Stimulated activated CD8-positive, alpha-beta memory T cell treated with anti-CD3 and anti-CD28 coated beads, Interleukin-12 subunit alpha, Interleukin-12 subunit beta, amount 100 ng/mL, for 1 hour (primary cell): ENCODE results near the gene SPRR5.

ENCODE experiments used
- DNase-seq: peaks from one replicate; pipeline ENCODE4 v3.0.0-alpha.2; 2020; ENCODE audit warnings: low read depth

SPRR5 gene, protein sequence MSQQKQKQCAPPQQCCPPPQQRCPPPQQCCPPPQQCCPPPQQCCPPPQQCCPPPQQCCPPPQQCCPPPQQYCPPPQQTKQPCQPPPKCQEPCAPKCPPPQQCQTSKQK

DNA sequence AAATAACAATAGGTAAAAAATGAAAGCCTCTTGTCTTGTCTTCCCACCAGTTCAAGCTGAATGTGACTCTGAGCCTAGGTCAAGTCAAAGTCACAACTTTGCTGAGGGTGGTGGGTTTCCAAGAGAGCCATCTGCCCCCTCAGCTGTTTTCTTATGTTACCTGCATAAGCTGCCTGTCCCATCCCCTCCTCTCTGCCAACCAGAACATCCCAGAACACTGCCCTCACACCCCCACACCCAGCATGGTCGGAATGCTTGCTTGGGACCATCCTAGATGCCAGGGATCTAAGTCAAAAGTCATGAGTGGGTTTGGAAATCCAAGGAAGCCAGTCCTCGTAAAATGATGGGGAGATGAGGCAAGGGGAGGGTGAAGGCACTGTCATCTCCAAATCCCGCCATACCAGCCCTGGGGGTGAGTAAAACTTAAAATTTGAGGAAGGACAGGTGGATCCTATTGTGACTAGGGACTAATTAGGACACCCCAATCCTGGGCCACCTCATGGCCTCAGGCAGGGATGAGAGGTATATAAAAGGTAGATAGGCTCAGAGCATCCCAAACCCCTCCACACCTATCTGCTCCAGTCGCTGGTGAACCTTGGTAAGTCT lies at the start of gene SPRR5:
Gene SPRR5 (plus strand): TSS at position 556 of the 606 bp plus-strand sequence. CDS start 1,349 bp downstream, outside the sequence.
- DNase-seq = no peak

DNA sequence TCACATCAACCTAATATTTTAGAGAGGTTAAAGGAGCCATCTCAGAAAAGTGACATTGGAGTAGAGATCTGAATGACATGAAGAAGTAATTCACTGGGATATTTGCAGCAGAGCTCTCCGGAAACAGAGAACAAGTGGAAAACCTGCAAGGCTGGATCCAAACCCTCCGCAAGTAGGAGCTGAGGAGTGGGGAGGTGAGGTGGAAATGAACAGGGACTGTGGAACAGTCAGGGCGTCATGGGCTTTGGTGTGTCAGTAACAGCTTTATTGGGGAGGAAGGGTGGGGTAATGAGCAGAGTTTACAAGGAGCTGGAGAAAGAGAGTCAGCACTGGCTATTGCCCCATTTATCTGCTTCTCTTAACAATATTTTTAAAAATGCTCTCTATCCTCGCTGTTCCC lies 48.0 kb upstream of the SPRR5 start:
- no peak for DNase-seq

DNA sequence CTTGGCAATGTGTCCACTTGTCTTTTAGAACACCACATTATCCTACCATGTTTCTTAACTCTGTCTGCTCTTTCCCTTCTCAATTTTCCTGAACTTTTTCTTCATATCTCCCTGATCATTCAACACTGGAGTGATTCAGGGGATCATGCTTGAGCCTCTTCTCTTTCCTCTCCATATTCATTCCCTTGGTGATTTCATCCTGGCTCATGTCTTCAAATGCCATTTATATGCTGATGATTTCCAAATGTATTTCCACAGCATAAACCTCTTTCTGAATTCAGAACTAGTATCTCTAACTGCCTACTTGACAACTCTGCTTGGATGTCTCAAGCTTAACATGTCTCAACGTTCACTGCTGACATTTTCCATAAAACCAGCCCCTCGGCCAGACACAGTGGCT lies 47.1 kb upstream of the SPRR5 start:
- no peak for DNase-seq

DNA sequence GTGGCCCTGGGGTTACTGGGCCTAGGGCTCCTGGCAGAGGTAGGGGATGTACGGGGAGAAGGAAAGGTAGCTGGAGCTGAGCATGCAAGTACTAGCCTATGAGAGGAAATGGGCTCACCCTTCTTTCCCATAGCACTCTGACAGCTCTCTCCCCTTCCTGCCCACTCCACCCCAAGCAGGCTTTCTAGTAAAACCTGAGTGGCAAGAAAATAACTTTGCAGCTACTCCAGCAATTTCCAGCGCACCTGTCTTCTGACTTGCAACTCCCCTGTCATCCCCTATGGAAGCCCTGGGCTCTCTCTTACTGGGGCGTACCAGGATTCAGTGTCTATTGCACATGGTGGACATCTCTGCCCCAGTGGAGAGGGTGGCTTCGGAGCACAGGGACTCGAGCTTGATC lies 45.4 kb upstream of the SPRR5 start:
- no peak for DNase-seq

DNA sequence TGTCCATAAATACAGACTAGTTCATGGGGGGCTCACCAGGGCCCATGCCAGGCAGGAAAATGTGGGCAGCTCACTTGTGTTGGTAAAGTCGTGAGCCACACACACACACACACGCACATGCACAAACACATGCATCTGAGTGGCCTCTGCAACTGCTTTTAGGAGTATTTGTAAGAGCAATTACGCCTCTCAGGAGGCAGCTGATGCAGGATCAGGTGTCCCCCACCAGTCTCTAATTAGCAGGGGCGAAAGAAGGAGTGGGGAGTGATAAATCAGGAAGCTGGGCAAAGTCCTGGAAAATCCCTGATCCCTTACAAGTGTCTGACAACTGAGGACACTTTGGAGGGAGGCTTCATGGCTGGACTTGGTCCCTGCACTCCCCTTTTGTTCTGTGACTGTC lies 44.4 kb upstream of the SPRR5 start:
- no peak for DNase-seq

DNA sequence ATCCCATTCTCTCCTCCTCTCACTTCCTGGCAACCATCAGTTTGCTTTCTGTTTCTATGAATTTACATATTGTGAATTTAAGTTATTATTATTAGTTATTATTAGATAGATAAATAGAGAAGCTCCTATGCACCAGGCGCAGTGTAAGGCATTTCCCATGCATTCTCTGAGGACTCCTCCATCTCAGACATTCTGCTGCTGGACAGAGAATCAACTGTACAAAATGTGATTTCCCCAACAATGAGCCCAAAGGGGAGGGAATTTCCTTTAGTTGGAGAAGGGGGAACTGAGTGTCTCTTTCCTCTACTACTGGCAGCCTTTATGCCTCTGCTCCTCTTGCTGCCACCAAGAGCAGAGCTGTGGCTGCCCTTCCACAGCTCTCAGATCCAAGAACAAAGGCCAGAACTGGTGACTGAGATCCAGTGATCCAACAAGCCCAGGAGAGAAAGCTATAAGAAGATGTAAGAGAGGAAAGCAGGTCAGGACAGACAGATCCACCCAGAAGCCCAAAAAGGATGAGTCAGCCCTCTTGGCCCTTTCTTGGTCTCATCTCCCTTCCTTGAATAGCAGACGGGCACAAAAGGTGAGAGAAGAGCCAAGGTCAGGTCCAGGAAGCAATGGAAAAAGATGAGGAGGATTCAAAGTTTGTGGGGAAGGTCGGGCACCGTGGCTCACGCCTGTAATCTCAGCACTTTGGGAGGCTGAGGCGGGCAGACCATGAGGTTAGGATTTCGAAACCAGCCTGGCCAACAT lies 42.1 kb upstream of the SPRR5 start:
- no peak for DNase-seq

DNA sequence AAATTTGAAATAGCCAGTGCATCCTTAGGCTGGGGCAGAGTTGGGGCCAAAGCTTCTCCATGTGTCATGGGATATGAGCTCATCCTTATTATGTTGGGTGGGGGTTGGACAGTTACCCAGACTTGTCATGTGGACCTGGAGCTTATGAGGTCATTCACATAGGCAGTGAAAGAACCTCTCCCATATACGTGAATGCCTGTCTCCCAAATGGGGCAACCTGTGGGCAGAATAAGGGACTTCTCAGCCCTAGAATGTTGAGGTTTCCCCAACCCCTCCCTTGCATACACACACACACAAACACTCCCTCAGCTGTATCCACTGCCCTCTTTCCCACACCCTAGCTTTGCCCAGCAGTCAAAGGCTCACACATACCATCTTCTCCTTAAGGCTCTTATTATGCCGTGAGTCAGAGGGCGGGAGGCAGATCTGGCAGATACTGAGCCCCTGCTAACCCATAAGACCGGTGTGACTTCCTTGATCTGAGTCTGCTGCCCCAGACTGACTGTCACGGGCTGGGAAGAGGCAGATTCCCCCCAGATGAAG lies 40.9 kb upstream of the SPRR5 start:
- DNase-seq = no peak

DNA sequence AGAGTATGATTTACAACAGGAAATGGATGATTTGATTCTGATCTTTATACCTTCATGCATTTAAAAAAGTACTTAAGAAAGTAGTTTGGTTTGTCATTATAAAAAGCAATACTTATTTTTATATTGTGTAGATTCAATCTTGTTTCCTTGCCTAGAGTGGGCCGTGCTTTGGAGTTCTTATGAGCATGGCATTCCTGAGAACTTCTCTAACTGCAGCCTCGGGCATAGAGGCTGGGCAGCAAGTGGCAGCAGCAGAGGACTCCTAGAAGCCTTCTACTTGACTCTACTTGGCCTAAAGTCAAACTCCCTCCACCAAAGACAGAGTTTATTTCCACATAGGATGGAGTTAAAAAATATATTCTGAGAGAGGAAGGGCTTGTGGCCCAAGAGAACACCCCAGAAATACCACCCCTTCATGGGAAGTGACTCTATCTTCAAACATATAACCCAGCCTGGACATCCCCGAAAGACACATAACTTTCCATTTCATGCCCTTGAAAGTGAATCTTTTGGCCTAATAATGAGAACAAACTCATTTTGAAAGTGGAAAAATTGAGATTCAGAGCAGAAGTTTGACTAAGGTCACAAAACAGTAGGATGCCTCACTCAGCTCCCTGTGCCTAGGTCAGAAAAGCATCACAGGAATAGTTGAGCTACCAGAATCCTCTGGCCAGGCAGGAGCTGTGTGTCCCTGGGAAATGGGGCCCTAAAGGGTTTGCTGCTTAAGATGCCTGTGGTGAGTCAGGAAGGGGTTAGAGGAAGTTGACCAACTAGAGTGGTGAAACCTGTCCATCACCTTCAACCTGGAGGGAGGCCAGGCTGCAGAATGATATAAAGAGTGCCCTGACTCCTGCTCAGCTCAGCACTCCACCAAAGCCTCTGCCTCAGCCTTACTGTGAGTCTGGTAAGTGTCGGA lies 39.1 kb upstream of the SPRR5 start, which contains the start of gene IVL:
Gene IVL (plus strand): TSS at position 861 of the 916 bp plus-strand sequence. CDS start 1,252 bp downstream, outside the sequence.
- DNase-seq = no peak

DNA sequence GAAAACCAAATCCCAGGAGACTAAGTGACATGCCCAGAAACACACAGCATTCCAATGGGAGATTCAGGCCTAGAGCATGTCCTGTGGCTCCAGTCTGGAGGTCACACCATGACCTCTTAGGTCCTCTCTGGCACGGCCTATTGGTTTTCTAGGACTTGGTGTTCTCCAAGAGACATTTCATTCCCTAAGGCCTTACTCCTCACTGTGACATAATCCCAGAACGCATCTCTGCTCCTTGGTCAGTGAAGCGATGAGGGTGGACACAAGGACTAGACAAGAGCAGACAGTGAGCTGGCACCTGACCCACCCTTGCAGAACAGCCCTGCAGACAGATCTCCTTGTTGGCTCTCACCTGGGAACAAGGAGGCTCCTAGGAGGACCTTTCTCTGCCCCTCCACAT lies 37.8 kb upstream of the SPRR5 start:
- DNase-seq = no peak

DNA sequence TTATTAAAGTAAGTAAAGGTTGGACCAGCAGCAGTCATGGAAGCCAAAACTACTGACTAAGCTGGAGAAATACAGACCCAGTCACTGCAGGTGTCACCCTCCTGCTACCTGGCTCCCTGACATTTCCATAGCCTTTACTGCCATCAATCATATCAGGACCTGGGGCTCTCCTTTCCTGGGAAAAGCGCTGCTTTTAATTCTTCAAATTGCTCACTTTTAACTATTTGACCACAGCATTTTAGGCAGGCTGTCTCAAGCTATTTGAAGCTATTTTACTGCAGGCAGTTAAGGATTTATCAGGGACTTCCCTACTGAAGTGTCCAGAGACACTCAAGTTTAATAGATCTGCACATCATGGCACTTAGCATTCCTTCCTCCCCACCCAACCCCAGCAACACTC lies 34.5 kb upstream of the SPRR5 start:
- DNase-seq = no peak

DNA sequence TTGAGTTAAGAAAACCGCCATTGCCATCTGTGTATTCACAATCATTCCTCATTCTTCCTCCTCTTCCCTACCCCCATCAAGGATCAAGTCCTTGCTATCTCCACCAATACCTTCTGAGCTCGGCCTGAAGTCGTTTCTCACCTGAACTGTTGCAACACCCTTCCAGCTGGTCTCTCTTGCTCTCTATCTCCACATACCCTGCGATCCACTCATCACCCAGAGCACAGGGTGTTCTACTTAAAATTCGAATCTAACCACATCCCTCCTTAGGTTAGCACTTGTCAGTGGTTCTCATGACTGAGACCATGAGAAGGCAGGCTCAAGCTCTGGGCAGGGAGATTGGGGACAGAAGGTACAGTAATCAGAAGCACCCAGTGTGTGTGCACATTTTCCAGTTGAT lies 34.1 kb upstream of the SPRR5 start:
- DNase-seq = no peak

DNA sequence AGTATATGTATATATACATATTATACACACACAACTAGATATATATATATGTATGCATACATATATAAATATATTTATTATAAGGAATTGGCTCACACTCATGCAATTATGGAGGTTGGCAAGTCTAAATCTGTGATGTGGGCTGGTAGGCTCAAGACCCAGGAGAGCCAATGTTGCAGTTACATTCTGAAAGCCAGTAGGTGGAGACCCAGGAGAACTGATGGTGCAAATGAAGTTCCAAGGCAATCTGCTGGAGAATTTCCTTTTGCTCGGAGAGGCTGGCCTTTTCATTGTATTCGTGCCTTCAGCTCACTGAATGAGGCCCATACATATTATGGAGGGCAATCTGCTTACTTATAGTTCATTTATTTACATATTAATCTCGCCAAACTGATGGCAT lies 29.2 kb upstream of the SPRR5 start:
- no peak for DNase-seq

DNA sequence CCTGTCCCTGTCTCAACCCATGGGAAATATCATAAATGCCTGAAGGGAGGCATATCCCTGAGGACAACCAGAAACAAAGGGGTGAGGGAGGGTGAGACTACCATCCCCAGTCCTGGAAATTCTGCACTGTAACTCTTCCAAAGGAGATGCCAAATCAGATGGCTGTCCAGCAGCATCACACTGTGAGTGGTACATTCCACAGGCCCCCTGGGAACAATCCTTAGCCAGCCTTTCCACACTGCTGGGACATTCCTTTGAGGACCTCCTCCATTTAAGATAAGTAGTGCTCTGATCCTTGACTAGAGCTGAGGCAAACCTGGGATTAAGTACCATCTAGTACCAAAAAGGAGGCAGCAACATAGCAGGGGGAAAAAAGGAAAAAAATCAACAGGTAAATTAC lies 27.9 kb upstream of the SPRR5 start:
- no peak for DNase-seq

DNA sequence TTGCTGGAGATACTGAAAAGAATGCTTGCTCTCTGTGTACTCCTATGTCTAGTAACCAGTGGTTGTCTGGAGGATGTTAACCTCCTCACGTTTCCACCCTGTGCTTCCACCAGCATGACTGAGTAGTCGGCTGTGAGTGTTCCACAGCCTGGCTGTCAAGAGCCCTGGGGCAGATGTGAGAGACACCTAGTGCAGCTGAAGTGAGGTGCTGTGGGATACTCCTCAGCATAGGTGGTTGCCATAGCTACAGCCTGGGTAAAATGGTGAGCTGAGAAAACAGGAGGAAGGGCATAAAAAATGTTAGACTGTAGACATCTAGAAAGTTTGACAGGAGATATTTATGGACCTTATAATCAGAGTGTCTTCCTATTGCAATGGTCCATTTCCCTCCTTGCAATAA lies 22.8 kb upstream of the SPRR5 start:
- no peak for DNase-seq

DNA sequence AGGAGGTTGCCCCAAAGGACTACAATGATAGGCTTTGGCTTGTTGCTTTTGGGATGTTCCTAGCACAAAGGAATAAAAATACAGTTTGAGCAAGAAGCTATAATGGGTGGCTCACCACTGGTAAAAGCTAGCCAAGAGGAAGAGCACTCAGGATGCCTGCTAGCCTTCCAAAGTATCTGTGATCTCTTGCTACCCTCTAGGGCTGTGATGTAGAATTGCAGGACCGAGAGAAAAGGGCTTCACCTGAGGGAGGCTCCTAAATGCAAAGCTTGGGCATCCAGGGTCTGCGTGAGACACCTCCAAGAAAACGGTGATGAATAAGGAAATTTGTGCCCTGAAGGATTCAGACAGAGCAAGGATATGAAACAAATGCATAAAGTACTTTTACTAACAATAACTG lies 20.9 kb upstream of the SPRR5 start:
- DNase-seq = no peak

DNA sequence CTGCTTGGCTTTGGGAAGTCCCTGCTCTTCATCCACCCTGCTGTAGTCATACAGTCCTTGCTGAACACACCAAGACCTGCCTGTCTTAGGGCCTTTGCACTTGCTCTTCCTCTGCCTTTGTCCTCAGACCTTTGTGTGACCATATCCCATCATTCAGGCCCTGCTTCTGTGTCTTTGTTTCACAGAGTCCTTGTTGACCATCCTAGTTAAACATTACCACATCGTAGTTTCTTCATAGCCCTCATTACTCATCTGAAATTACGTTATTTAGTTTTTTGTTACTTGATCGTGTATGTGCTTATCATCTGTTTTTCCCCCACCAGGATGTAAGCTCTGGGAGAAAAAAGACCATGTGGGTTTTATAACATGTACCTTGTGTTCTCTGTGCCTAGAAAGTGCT lies 18.3 kb upstream of the SPRR5 start:
- DNase-seq = no peak

DNA sequence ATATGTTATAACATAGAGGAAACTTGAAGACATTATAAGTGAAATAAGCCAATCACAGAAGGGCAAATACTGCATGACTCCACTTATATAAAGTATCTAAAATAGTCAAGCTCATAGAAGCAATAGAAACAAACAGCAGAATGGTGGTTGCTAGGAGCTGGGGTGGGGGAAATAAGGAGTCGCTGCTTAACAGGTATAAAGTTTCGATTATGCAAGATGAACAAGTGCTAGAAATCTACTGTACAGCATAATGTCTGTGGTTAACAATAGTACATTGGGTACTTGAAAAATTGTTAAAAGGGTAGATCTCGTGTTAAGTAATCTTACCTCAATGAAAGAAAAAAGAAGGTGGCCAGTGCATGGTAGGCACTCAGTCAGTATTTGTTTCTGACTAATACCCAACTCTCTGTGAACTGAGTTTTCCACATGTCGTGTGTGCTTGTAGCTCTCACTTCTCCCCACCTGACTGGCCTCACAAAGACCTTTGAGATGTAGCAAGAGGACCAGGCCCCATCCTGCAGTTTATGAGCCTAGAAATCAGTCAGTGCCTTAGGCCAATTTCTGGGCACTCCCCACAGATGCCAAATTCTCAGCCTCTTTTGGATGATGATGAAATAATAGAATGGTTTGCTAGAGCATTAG lies 14.7 kb upstream of the SPRR5 start:
- DNase-seq = no peak

DNA sequence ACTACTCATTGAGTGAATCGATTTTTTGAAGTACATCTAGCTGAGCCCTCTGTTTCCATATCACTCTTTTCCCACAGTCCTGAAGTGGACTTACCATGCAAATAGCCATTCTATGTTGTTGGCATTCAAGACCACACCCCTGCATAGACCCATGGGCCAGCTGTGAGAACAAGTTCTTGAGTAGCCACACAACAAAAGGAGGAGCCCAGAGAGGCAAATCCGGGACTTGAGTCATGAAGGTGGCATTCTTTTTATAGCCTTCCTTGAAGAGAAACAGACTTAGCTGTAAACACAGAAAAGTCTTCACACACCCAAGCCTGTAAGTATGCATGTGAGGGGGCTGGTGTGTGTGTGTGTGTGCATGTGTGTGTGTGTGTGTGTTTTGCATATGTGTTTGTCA lies 13.8 kb upstream of the SPRR5 start:
- DNase-seq = no peak

DNA sequence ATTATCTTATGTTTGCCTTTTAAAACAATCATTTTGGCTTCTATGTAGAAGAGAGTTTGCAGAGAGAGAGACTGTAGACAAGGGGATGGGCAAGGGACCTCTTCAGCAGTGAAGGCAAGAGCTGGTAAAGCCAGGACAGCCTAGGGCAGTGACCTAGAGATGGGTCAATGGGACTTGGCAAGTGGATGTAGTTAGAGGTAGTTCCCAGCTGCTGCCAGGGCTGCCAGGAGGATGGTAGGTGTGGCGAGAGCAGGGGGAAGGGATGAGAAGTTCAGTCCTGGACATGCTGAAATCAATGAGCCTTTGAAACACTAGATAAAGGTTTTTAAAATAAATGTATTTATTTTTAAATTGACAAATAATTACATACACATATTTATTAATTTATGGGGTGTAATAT lies 6.4 kb upstream of the SPRR5 start:
- no peak for DNase-seq

DNA sequence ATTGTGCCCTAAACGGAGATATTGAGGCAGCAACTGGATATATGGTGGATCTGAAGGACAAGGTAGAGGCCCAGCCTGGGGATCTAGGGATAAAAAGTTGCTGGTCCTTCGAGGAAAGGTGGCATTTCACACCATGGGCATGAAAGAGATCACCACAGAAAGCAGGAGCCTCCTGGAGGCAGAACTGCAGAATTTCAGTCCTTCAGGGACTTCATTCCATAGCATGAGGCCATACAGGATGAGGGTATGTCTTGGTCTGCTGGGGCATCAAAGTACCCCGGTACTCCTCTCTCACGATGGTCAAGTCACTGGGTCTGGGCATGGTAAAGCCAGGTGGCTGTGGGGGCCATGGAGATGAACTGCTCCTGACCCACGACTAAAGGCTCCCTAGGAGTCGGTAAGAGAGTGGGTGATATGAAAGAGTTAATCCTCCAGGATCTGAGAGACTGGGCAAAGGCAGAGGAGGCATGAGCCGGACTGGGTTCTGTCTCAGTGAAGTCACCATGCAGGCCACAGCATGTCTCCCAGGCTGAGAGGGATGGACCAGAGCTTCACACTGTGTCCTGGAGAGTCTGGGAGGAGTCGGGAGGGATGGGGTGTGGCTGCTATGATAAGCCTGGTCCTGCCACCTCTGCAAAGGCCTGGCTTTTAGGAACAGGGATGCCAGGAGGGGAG lies 5.8 kb upstream of the SPRR5 start:
- DNase-seq = no peak

DNA sequence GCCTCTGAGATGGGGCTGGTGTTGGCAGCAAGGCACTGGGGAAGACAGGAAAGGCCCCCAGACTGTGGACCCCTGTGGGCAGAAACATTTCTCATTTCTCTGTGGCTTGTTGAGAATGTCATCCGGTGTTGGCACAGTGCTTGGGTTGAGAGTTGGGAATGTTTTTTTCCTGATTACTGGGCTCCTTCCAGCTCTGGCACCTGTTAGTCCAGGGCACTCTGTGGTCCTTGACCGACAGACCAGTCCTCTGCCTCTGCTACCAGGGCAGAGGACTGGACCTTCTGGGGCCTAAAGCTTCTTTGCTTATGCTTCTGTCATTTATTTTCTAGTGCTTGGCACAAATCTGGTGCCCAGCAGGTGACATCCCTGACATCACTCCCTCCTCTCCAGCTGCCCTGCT lies 4.8 kb upstream of the SPRR5 start:
- DNase-seq = no peak
